LNCaP clone FGC (cell line): ENCODE results near the gene CHAD.

Experiments used
- DNase-seq: peaks from one replicate; pipeline ENCODE4 v3.0.0-alpha.2; 2011; ENCODE audit warnings: low read depth
- H3K4me3 ChIP-seq: 2 replicates; pipeline ENCODE4 v1.5.1; 2011; ENCODE audit warnings: mild to moderate bottlenecking, low read depth, low read length, control low read depth
- TF ChIP-seq, protein P1 (sequence below): IDR thresholded peaks from 2 replicates; pipeline ENCODE4 v1.5.1; 2012; ENCODE audit warnings: mild to moderate bottlenecking; ENCODE audit not compliant: control insufficient read depth, insufficient read depth; ENCODE audit errors: extremely low read depth

CHAD gene

DNA sequence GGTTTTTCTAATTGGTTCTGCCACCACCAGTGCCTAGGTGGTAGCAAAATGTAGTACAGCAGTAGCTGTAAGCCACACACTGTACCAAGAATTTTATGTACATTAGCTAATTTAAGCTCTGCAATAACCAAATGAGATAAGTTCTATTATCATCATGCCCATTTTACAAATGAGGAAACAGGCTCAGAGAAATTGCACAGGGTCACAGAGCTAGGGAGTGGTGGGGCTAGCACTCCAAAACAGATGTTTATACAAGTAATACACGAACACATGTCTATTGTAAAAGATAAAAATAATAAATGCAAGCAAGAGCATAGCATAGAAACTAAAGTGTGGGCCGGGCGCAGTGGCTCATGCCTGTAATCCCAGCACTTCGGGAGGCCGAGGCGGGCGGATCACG lies 23.5 kb upstream of the CHAD start:
- DNase-seq = no peak
- TF ChIP-seq, protein P1, sequence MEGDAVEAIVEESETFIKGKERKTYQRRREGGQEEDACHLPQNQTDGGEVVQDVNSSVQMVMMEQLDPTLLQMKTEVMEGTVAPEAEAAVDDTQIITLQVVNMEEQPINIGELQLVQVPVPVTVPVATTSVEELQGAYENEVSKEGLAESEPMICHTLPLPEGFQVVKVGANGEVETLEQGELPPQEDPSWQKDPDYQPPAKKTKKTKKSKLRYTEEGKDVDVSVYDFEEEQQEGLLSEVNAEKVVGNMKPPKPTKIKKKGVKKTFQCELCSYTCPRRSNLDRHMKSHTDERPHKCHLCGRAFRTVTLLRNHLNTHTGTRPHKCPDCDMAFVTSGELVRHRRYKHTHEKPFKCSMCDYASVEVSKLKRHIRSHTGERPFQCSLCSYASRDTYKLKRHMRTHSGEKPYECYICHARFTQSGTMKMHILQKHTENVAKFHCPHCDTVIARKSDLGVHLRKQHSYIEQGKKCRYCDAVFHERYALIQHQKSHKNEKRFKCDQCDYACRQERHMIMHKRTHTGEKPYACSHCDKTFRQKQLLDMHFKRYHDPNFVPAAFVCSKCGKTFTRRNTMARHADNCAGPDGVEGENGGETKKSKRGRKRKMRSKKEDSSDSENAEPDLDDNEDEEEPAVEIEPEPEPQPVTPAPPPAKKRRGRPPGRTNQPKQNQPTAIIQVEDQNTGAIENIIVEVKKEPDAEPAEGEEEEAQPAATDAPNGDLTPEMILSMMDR = no peak

GRCh38 chr17:50491505-50491904 lies 22.8 kb upstream of the CHAD start:
- DNase-seq = no peak
- TF ChIP-seq, protein P1 = no peak

More for the DNA sequence above, 23.5 kb upstream of the CHAD start:
- no peak overlapping the region for H3K4me3 ChIP-seq

GRCh38 chr17:50488880-50489279 lies 20.2 kb upstream of the CHAD start:
- H3K4me3 ChIP-seq = no peak overlapping the region
- DNase-seq = no peak
- TF ChIP-seq, protein P1 = no peak

More at GRCh38 chr17:50491505-50491904, 22.8 kb upstream of the CHAD start:
- no peak overlapping the region for H3K4me3 ChIP-seq

DNA sequence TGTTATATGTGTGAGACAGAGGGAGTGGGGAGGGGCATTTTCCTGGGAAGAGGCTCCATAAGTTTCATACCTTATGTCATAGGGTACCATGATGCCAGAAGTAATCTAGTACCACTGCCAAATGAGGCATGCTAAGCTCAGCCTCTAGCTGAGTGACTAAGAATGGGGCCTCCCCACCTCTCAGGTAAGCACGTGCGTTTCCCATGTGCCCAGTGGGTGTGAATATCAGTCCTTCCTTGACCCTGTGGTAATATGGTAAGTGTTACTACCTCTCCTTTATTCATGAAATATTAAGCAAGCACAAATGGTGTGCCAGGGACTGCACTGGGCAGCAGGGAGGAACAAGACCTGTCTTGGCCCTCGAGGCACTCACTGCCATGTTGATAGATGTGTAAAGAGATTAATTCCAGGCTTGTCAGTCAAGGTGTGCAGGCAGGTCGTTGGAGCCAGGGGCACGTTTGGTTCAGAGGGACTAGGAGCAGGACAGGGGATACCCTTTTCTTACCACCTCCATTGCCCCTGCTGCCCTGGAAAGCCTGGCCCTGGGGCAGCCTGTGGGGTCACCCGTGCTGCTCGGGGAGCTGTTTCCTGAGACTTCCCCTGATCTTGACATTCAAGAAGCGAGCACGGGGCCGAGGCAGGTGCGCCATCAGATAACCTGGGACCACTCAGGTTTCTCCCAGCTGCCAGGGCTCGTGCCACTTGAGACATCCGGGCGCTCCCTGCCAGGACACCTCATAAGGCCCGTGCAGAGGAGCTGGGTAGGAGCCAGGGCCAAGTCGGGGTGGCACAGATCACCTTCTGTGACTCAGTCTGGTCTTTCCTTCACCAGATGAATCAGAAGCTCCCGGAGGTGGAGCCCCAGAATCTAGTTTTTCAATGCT lies 18.8 kb upstream of the CHAD start:
- TF ChIP-seq, protein P1 = no peak
- H3K4me3 ChIP-seq = no peak overlapping the region
- DNase-seq = no peak

- H3K4me3 ChIP-seq = no peak overlapping the region
- TF ChIP-seq, protein P1 = no peak
These were observed 15.9 kb upstream of the CHAD start for GRCh38 chr17:50484386-50485155.

GRCh38 chr17:50483266-50483665 lies 14.6 kb upstream of the CHAD start:
- DNase-seq = no peak
- TF ChIP-seq, protein P1 = no peak
- H3K4me3 ChIP-seq = no peak overlapping the region

More at GRCh38 chr17:50484386-50485155, 15.9 kb upstream of the CHAD start:
- no peak for DNase-seq
